Osteocyte (in vitro differentiated cells): ENCODE data around the gene KYAT1. TPM values are rescaled to one million over a fixed set of nuclear protein-coding genes. Genes with fewer than 3 reads are reported as not detected.
A peak's percentile ranks its signal among the peaks of the same experiment; 100 is the strongest.

ENCODE experiments used
- DNase-seq: peaks from one replicate; pipeline ENCODE4 v3.0.0; 2021; ENCODE audit warnings: mixed read lengths; ENCODE audit not compliant: unreplicated experiment; ENCODE audit errors: extremely low spot score
- H3K27ac Mint-ChIP-seq: one replicate; pipeline ENCODE4 v1.8.0; 2021; ENCODE audit warnings: mild to moderate bottlenecking, mixed read lengths; ENCODE audit not compliant: unreplicated experiment
- H3K27me3 Mint-ChIP-seq: one replicate; pipeline ENCODE4 v1.8.0; 2021; ENCODE audit warnings: mixed read lengths; ENCODE audit not compliant: unreplicated experiment
- H3K36me3 Mint-ChIP-seq: one replicate; pipeline ENCODE4 v1.8.0; 2021; ENCODE audit warnings: mixed read lengths; ENCODE audit not compliant: unreplicated experiment
- H3K4me1 Mint-ChIP-seq: one replicate; pipeline ENCODE4 v1.8.0; 2021; ENCODE audit warnings: mixed read lengths; ENCODE audit not compliant: unreplicated experiment
- H3K4me3 Mint-ChIP-seq: one replicate; pipeline ENCODE4 v1.8.0; 2021; ENCODE audit warnings: mild to moderate bottlenecking, moderate library complexity, mixed read lengths; ENCODE audit not compliant: unreplicated experiment
- H3K9me3 Mint-ChIP-seq: one replicate; pipeline ENCODE4 v1.8.0; 2021; ENCODE audit warnings: mixed read lengths; ENCODE audit not compliant: unreplicated experiment
- CTCF ChIP-seq: fragments of 200-600 bp; sonication (generic); IDR thresholded peaks from 2 replicates; pipeline ENCODE4 v1.5.0; 2021; ENCODE audit warnings: antibody characterized with exemption, mild to moderate bottlenecking, moderate library complexity
- total RNA-seq: library from RNA; stranded (reverse); gene quantifications from 2 replicates; pipeline ENCODE4 v1.2.1, GENCODE V29; 2021

KYAT1 gene
- total RNA-seq, 1 donor from 2014 or later: 6.5 TPM

- no peak for TF ChIP-seq CTCF
- Mint-ChIP-seq H3K4me1 (peaks cover 13% of the 10 kb centered on the region), H3K27me3 (no peaks in the 10 kb centered on the region), H3K4me3 (peak overlapping the region; percentile 29), H3K27ac (no peak overlapping the region), H3K36me3 (peaks cover 8% of the 10 kb centered on the region), H3K9me3 (no peaks in the 10 kb centered on the region)
- DNase-seq: no peak
These were observed 60.8 kb downstream of the KYAT1 start for GRCh38 chr9:128820665-128821583.

- no peak for TF ChIP-seq CTCF
- peaks cover 13% of the 10 kb centered on the region for H3K4me1 Mint-ChIP-seq
- peak overlapping the region; percentile 74 for H3K4me3 Mint-ChIP-seq
- DNase-seq: no peak
- H3K27me3 Mint-ChIP-seq: no peaks in the 10 kb centered on the region
- H3K27ac Mint-ChIP-seq: no peak overlapping the region
- no peaks in the 10 kb centered on the region for H3K9me3 Mint-ChIP-seq
- H3K36me3 Mint-ChIP-seq: peaks cover 6% of the 10 kb centered on the region
These were observed 61.8 kb downstream of the KYAT1 start for GRCh38 chr9:128819716-128820664.

GRCh38 chr9:128818839-128819715 lies 62.7 kb downstream of the KYAT1 start:
- TF ChIP-seq CTCF: peak; percentile 28
- peaks cover 6% of the 10 kb centered on the region for H3K36me3 Mint-ChIP-seq
- DNase-seq: no peak
- no peaks in the 10 kb centered on the region for H3K27me3 Mint-ChIP-seq
- peak overlapping the region; percentile 74 for H3K4me3 Mint-ChIP-seq
- H3K27ac Mint-ChIP-seq: peak overlapping the region; percentile 50
- H3K4me1 Mint-ChIP-seq: peaks cover 13% of the 10 kb centered on the region
- no peaks in the 10 kb centered on the region for H3K9me3 Mint-ChIP-seq

- no peaks in the 10 kb centered on the region for H3K9me3 Mint-ChIP-seq
- H3K4me1 Mint-ChIP-seq: peaks cover 13% of the 10 kb centered on the region
- DNase-seq: peak; percentile 100
- H3K27ac Mint-ChIP-seq: peak within 1 kb of the TSS; percentile 90
- TF ChIP-seq CTCF: peak; percentile 77
- H3K4me3 Mint-ChIP-seq: peak within 1 kb of the TSS; percentile 74
- no peaks in the 10 kb centered on the region for H3K27me3 Mint-ChIP-seq
- H3K36me3 Mint-ChIP-seq: peaks cover 6% of the 10 kb centered on the region
These were observed 63.5 kb downstream of the KYAT1 start, which contains the start of gene ENDOG for GRCh38 chr9:128818099-128818838. ENDOG (plus strand) TSS chr9:128818500; CDS start chr9:128818685, 185 bp downstream.
